GM10847 (cell line): ENCODE results near the gene AMH.

Experiments used
- POLR2A ChIP-seq: IDR thresholded peaks from 2 replicates; pipeline ENCODE4 v1.6.1; 2011; ENCODE audit not compliant: insufficient read length; ENCODE audit errors: extremely low read depth

AMH gene

DNA sequence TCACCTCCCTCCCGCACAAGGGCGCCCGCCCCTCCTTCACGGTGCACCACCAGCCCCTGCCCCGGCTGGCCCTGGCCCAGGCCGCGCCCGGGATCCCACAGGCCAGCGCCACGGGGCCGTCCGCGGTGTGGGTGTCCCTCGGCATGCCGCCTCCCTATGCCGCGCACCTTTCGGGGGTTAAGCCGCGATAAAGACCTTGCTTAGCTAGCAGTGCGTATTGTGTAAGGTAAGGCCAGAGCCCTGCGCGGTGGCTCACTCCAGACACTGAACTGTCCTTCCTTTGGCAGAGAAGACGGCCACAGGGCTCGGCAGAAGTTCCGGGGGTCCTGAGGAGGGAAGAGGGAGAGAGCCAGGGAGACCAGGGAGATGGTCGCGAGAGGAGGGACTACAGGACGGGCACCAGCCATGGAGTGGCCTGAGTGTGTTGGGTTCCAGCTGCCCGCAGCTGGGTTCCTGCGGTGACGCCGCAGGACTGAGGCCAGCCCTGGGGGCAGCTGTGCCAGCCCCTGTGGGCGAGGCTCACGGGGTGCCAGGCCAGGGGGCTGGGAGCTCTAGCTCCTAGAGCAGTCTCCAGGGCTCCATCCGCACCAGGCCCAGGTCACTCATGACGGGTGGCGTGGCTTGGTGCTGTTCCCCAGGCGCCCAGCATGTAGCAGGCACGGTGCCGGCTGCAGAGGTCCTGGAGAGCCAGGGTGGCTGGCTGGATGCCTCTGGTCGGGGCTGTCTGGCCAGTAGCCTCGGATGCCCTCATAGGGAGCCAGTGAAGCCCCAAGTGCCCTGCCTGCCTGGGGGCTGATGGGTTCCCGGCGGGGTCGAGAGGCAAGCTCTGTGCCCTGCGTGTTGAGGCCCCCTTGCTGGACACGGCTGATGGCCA lies 20.7 kb upstream of the AMH start:
- TF ChIP-seq POLR2A: no peak

DNA sequence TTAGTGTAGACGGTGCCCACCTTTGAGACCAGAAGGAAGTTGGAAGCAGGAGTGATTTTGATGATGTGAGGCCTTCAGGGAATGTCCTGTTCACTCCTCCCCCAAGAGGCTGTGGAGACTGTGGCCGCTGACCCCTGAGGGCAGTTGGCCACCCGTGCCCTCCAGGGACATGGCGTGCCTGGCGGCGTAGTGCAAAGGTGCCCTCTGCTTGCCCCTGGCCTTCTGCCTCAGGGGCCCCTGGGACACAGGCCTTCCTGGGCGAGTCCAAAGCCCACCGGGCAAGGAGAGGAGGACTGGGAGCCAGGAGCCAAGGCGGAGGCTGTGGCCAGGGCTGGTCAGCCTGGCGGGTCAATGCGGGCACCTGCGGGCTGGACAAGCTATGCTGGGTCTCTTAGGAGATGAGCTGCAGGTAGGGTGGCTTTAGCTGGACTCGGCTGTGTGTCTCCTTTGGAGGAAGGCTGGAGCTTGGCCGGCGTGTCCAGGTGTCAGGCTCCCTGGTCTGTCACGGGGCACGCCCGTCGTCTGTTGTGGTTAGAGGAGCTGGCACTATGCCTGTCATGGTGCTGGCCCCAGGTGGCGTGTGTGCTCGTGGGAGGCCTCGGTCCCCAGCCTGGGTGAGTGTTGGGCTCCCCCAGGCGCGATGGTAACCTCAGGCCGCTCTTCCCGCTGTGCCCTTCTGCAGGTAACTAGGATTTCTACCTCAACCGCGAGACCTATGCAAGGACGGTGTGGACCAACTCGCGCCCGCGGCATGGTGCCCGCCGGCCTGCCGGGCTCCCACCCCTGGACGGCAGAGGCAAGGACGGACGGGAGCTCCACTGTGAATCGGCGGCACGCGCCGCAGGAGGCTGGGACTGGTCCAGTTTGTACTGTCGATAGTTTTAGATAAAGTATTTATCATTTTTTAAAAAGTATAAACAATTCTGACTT lies 19.8 kb upstream of the AMH start:
- no peak for TF ChIP-seq POLR2A

DNA sequence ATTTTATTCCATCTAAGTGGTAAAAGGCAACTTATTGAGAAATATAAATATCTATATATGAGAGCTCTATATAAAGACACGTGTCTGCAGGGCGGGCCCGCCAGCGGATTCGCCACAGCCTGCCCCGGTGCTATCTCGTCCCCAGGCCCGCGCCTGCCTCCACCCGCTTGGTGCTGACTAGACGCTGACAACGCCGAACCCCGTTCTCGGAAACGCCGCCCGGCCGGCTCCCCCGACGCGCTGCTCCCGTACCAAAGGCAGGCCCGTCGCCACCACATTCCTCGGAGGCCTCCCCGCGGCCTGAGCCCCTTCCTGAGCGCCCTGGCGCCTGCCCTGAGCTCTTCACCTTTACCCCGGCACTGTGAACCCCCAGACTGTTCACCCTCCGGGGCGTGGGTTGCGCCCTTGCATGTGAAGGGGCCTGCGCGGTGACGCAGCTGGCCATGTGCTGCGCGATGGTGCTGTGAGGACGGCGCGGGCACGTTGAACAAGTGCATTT lies 19.0 kb upstream of the AMH start:
- TF ChIP-seq POLR2A: no peak

DNA sequence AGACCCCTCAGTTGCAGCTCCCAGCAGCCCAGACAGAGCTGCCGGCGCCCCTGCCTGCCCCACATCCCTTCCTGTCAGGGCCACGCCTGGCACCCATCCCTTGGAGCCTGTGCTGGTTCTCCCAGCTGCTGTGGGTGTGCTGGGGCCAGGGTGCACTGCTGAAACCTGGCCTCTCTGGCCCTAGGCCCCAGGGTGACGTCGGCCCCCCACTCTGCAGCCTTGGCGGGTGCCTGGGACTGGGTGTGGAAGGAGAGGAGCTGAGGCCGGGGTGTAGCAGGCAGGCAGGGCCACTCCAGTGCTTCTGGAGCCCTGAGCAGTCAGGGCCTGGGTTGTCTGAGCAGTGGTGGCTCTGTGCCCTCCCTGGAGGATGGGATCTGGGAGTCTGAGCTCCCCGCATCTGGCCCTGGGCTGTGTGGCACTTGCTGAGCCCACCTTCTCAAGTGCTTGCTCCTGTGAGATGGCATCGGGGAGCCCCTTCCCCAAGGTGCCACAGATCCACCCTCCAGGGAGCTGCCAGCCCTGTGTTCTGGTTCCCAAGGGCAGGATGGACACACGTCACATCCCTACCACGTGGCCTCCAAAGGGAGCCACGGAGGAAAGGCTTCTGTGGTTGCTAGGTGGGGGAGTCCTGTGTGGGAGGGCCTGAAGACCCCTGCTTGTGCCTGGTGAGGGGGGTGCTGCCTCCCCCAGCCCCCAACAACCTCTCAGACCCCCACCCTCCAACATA lies 18.2 kb upstream of the AMH start:
- no peak for TF ChIP-seq POLR2A

DNA sequence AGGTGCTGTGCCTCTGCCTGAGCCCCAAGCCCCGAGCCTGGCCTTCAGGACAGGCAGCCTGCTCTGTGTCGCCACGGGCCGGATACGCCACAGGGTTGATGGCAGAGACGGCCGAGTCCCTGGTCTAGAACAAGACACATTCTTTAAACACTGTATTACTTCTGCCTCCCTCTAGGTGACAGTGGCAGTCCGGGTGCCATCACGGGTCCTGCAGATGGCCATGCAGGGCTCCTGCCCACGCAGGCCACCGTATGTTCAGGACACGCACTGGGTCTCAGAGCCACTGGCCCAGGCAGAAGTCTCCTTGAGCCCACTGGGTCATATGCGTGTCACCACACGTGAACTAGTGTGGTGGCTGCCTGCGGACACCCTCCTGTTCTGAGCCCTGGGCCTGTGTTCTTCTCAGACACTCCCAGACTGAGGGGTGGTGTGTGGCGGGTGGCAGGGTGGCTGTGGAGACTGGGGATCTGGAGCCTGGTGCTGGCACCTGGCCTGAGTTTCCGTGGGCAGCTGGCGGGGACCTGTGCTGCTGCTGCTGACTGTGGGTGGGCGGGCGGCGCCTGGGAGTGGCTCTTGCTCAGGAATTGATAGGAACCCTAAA lies 17.4 kb upstream of the AMH start:
- no peak for TF ChIP-seq POLR2A

DNA sequence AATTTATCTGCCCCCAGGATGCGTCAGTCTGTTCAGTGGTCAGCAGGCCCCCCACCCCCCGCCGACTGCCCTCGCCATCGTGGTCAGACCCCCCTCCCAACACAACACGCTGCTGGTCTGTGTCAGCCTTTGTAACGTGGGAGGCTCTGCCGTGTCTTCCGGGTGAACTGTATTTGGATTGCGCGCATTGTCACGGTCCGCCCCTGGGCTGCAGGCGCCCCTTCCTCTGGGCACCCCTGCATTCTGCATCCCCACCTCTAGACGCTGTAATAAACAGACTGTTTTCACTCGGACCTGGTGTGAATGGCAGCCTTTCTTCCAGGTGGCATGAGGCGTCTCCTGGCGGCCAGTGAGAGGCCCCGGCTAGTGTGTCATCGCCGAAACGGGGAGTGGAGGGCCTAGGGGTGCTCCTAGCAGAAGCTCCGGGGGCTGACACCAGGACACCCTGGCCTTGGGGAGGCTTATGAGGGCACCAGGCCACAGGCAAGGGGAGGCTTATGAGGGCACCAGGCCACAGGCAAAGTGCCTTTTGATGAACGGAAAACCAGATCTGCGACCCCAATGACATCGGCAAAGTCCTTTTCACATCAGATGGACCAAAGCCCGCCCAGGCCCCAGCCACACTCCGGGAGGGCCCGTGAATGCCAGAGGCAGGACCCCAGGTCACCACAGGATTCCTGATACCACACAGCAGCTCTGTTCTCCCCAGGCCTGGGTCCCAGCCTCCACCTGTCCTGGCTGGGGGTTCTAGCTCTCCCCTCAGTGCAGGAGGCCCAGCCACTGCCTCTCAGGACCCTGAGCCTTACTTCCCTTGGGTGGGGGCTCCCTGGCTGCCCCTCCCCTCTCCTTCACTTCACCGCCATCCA lies 16.6 kb upstream of the AMH start:
- TF ChIP-seq POLR2A: no peak

DNA sequence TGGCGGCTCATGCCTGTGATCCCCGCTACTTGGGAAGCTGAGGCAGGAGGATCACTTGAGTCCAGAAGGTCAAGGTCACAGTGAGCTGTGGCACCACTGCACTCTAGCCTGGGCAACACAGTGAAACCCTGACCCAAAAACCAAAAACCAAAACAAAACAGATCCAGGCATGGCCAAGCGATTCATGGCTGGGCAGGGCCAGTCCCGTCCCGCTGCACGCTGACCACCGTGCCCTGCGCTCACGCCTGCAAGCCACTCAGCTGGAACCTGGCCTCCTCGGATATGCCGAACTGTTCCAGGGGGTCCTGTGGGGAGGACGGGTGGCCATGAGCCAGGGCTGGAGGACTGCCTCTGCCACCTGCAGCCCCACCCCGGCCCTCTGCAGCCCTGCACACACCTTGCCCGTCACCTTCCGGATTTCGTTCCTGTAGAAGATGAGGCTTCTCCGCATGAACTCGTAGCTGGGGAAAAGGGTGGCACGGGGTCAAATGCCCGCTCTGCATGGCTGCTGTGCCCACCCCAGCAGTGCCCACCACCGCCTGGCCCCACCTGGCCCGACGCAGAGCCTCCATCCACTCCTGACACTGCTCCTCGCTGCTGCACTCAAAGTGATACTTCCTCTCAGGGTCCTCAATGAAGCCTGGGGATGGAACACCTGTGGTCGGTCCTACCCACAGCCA lies 15.4 kb upstream of the AMH start:
- no peak for TF ChIP-seq POLR2A

DNA sequence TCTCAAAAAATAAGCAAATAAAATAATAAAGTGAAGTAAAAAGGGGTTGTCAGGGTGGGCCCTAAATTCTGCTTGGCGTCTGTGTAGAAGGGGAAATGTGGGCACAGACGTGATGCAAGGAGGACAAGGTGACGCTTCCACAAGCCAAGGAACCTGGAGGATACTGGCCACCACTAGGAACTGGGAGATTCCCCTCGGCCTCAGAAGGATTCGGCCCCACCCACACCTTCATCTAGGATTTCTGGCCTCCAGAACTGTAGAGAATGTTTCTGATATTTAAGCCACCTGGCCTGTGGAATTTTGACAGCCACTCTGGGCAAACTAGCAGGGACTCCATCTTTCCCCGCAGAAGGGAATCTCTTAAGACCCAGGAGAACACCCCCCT lies 14.1 kb upstream of the AMH start:
- no peak for TF ChIP-seq POLR2A

DNA sequence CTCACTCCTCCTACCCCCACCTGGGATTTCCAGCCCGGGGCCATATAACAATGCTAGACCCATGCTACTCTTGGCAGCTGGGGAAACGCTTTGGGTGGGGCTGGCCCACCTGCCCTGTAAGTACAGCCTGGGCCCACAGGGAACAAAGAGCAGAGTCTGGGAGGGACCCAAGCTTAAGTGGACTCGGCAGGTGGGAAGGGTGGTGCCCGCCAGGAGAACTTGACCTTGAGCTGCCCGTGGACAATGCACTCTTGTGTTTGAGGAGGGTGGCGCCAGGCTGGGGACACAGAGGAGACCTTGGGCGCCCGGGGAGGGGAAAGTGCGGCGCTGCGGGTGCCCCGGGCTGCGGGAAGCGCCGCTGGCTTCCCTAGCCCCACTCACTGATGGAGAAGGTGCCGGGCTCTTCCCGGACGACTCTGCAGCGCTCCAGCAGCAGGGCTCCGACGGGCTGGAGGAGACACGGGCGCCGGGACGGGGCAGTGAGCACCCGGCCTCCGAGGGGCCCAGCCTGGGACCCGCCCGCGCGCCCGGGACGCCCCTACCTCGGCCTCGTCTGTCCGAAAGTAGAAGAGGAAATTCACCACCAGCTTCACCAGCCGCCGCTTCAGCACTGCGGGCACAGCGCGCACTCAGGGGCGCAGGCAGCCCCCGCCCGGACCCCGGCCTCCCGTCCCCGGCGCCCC lies 13.6 kb upstream of the AMH start:
- no peak for TF ChIP-seq POLR2A

DNA sequence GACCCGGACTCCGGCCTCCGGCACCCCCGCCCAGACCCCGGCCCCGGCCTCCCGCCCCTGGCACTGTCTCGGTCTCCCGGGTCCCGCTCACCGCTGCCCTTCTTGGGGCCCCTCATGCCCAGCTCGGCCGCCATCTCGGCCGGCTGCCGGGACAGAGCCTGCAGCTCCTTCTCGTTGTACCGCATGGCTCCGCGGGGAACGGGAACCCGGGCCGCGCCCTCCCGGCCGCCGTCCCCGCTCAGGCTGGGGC lies 13.1 kb upstream of the AMH start:
- no peak for TF ChIP-seq POLR2A

DNA sequence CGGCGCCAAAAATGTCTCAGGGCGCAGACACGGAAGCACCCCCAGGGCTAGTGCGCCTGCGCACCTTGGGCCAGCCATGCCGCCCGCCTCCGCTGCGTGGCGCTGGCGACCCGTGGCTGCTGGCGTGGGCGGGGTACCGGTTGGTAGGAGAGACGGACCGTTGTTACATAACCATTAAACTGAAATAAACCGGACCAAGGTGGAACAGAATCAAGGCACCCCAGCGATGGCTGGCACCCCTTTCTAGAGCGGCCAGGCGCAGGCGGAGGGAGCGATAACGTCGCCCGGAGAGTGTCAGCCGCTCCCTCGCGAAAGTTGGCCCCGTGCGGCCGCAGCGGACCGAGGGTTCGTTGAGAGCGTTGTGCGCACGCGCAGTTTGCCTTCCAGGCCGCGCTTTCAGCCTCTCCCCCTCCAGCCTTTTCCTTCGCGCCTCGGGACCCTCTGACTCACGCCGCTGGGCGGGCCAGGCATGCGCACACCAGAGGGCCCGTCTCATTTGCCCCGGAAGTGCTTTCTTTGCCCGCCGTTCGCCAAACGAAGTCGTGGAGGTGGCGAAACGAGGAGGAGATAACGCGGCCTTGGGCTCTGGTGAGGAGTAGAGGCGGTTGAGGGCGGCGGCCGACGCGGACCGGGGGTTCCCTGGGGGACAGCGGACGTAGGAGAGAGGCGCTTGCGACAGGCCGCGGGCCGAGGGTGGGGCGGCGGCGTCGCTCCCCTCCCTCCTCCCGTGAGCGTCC lies 12.6 kb upstream of the AMH start, which contains the start of the genes PLEKHJ1 and SF3A2:
Gene PLEKHJ1 (minus strand): TSS at position 16 of the 737 bp plus-strand sequence. CDS start 81 bp downstream, outside the sequence.
Gene SF3A2 (plus strand): TSS at position 511 of the 737 bp plus-strand sequence. CDS start 6,595 bp downstream, outside the sequence.
- TF ChIP-seq POLR2A: peak; percentile 71

DNA sequence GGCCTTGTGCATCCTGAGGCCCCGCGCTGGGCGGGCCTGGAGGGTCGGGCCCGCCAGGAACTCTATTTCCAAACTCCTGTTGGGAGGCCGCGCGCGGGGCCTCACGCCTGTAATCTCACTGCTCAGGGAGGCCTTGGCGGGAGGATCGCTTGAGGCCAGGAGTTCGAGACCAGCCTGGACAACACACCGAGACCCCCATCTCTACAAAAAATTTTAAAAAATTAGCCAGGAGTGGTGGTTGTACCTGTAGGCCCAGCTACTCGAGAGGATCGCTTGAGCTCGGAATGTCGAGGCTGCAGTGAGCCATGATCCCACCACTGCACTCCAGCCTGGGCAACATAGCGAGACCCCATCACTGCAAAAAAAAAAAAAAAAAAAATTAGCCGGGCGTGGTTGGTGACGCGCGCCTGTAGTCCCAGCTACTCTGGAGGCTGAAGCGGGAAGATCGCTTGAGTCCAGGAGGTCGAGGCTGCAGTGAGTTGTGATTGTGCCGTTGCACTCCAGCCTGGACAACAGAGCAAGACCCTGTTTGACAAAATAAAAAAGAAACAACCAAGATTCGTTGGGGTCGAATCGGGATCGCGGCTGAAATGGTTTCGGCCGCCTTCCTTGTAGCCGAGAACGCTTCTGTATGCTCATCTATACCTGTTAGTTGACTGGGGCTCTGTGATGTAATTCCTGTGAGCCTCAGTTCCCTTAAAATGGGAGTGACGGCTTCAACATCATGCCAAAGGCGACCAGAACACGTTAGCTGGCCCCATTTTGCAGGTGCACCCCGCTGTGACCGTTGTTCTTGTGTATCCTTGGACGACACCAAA lies 11.9 kb upstream of the AMH start:
- no peak for TF ChIP-seq POLR2A

DNA sequence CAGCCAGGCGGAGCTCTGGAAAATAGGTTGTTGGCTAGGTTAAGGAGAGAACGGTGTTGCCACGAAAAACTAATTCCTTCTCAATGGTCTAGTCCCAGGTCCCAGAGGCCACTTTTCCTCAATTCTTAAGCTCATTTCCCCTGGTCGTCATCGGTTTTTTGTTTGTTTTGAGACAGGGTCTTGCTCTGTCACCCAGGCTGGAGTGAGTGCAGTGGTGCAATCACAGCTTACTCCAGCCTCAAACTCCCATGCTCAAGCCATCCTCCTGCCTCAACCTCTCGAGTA lies 11.3 kb upstream of the AMH start:
- no peak for TF ChIP-seq POLR2A
